Adipose tissue (tissue), 3 donors: ENCODE measurements around the gene PNPLA2. TPM values are rescaled to one million over a fixed set of nuclear protein-coding genes. Genes with fewer than 3 reads are reported as not detected.
A peak's percentile ranks its signal among the peaks of the same experiment; 100 is the strongest.

Source experiments
- H3K27ac ChIP-seq: one replicate; pipeline ENCODE4 v1.5.1; 2013; ENCODE audit warnings: low read depth, low read length
- WGBS, 3 donors: extraction: QIAGEN DNeasy Blood & Tissue Kit; methylation state at CpG; one replicate each; pipeline ENCODE4 v1.1.7; 2013; 5-methylcytosine and 5-hydroxymethylcytosine counted together
- polyA plus RNA-seq, 3 donors: library from polyadenylated mRNA; stranded (reverse); fragments of 200-250 nt; gene quantifications; one replicate each; pipeline ENCODE4 v1.2.3, GENCODE V29; 2013
- donor health status: healthy with polysubstance abuse.
- donor health status: Bipolar disorder and iron deficiency.
- donor health status: healthy.

PNPLA2 gene
- polyA plus RNA-seq, 3 donors, result 309 to 2,521 (median 389) TPM

- WGBS, 3 donors, result 29 to 65% (median 56%) methylated on average over 30 to 38 of the region's 38 CpGs
- H3K27ac ChIP-seq, result no peak overlapping the region
These were observed 23.7 kb upstream of the PNPLA2 start for GRCh38 chr11:794766-795633.

- WGBS, 3 donors, result 1 to 4% (median 3%) methylated on average over 26 of the region's 26 CpGs
These were observed 22.8 kb upstream of the PNPLA2 start for GRCh38 chr11:795634-796564.

GRCh38 chr11:796565-797295 lies 22.0 kb upstream of the PNPLA2 start:
- WGBS, 3 donors, result 11 to 17% (median 17%) methylated on average over 17 to 18 of the region's 18 CpGs
- no peak overlapping the region for H3K27ac ChIP-seq

More at GRCh38 chr11:795634-796564, 22.8 kb upstream of the PNPLA2 start:
- no peak overlapping the region for H3K27ac ChIP-seq

GRCh38 chr11:797296-798092 lies 21.2 kb upstream of the PNPLA2 start:
- WGBS, 3 donors, result 0% methylated on average over 45 to 57 of the region's 57 CpGs
- H3K27ac ChIP-seq, result no peak overlapping the region

GRCh38 chr11:798093-798713 lies 20.5 kb upstream of the PNPLA2 start, which contains the start of gene SLC25A22:
Gene SLC25A22, minus strand, starts transcription at chr11:798281. Its CDS starts 3,275 bp downstream, at chr11:795006.
- WGBS, 3 donors, result 3 to 4% (median 3%) methylated on average over 50 to 64 of the region's 69 CpGs
- H3K27ac ChIP-seq, result no peak within 1 kb of the TSS

- 86 to 96% (median 94%) methylated on average over 25 to 32 of the region's 32 CpGs for WGBS, 3 donors
- H3K27ac ChIP-seq, result no peak overlapping the region
These were observed 18.9 kb upstream of the PNPLA2 start for GRCh38 chr11:799641-800316.

GRCh38 chr11:800473-800872 lies 18.2 kb upstream of the PNPLA2 start:
- WGBS, 3 donors, result 91 to 95% (median 94%) methylated on average over 30 of the region's 30 CpGs
- H3K27ac ChIP-seq, result no peak overlapping the region

GRCh38 chr11:801097-801780 lies 17.5 kb upstream of the PNPLA2 start:
- 91 to 93% (median 93%) methylated on average over 18 to 20 of the region's 20 CpGs for whole genome bisulfite sequencing, 3 donors
- no peak overlapping the region for H3K27ac ChIP-seq

GRCh38 chr11:802018-802617 lies 16.6 kb upstream of the PNPLA2 start:
- 96 to 98% (median 97%) methylated on average over 21 of the region's 21 CpGs for WGBS, 3 donors
- H3K27ac ChIP-seq, result no peak overlapping the region

- no peak overlapping the region for H3K27ac ChIP-seq
- 91 to 94% (median 93%) methylated on average over 28 of the region's 28 CpGs for WGBS, 3 donors
These were observed 15.8 kb upstream of the PNPLA2 start for GRCh38 chr11:802693-803466.

- 74 to 100% (median 89%) methylated on average over 4 to 8 of the region's 8 CpGs for WGBS, 3 donors
- H3K27ac ChIP-seq, result no peak overlapping the region
These were observed 15.3 kb upstream of the PNPLA2 start for GRCh38 chr11:803467-803742.

GRCh38 chr11:803770-804598 lies 14.7 kb upstream of the PNPLA2 start:
- WGBS, 3 donors, result 55 to 59% (median 57%) methylated on average over 24 to 26 of the region's 26 CpGs
- H3K27ac ChIP-seq, result no peak overlapping the region

- H3K27ac ChIP-seq, result no peak overlapping the region
- 5 to 6% (median 6%) methylated on average over 18 of the region's 18 CpGs for WGBS, 3 donors
These were observed 14.1 kb upstream of the PNPLA2 start for GRCh38 chr11:804599-804964.

- WGBS, 3 donors, result 30 to 32% (median 31%) methylated on average over 36 of the region's 36 CpGs
- peak overlapping the region; percentile 97 for H3K27ac ChIP-seq
These were observed 10.1 kb upstream of the PNPLA2 start for GRCh38 chr11:808427-809286.
